HG03442 (cell line): ENCODE results near the gene TRIM14.
"Not testable (repeated sequence)": the region's sequence is repeated elsewhere in the genome, so short reads cannot be mapped to it uniquely, and the experiment has no call there.

Experiments
- ATAC-seq: cut with Tn5 transposase; IDR thresholded peaks from one replicate; pipeline ENCODE4 v1.9.1; 2021; ENCODE audit warnings: mild to moderate bottlenecking, moderate library complexity; ENCODE audit not compliant: unreplicated experiment

The TRIM14 gene

GRCh38 chr9:98083566-98084183 is 35.3 kb downstream of the TRIM14 start:
- no peak for ATAC-seq

GRCh38 chr9:98083061-98083501 is 35.9 kb downstream of the TRIM14 start:
- ATAC-seq, result no peak

GRCh38 chr9:98081477-98082219 is 37.4 kb downstream of the TRIM14 start:
- ATAC-seq, result no peak

- no peak for ATAC-seq
Measured at GRCh38 chr9:98080780-98081179, 38.2 kb downstream of the TRIM14 start.

- no peak for ATAC-seq
Measured at GRCh38 chr9:98080326-98080725, 38.7 kb downstream of the TRIM14 start.

GRCh38 chr9:98078895-98079294 is 40.1 kb downstream of the TRIM14 start:
- ATAC-seq, result no peak

GRCh38 chr9:98076514-98076890 is 42.5 kb downstream of the TRIM14 start:
- not testable (repeated sequence) for ATAC-seq

- no peak for ATAC-seq
Measured at GRCh38 chr9:98075332-98075805, 43.7 kb downstream of the TRIM14 start.

GRCh38 chr9:98074115-98074990 is 44.7 kb downstream of the TRIM14 start:
- no peak for ATAC-seq

- ATAC-seq, result no peak
Measured at GRCh38 chr9:98071737-98072136, 47.3 kb downstream of the TRIM14 start.

- ATAC-seq, result no peak
Measured at GRCh38 chr9:98070704-98071103, 48.3 kb downstream of the TRIM14 start.

- no peak for ATAC-seq
Measured at GRCh38 chr9:98069551-98069950, 49.5 kb downstream of the TRIM14 start.

- no peak for ATAC-seq
Measured at GRCh38 chr9:98067184-98067583, 51.8 kb downstream of the TRIM14 start.

GRCh38 chr9:98066235-98066634 is 52.8 kb downstream of the TRIM14 start:
- ATAC-seq, result no peak

- ATAC-seq, result no peak
Measured at GRCh38 chr9:98064623-98065392, 54.2 kb downstream of the TRIM14 start.

GRCh38 chr9:98062161-98062560 is 56.9 kb downstream of the TRIM14 start:
- ATAC-seq, result no peak

GRCh38 chr9:98057138-98057799 is 61.8 kb downstream of the TRIM14 start:
- no peak for ATAC-seq

GRCh38 chr9:98056269-98057137 is 62.5 kb downstream of the TRIM14 start, which contains the start of gene NANS:
Gene NANS (plus strand): TSS chr9:98056732. CDS start chr9:98056809, 77 bp downstream.
- peak; percentile 91 for ATAC-seq

GRCh38 chr9:98054376-98054951 is 64.6 kb downstream of the TRIM14 start:
- no peak for ATAC-seq
